DND-41 (cell line): Measurements from ENCODE around the gene GPR68.

Experiments
- CTCF ChIP-seq: IDR thresholded peaks from 2 replicates; pipeline ENCODE4 v1.5.1; 2012; ENCODE audit warnings: borderline replicate concordance, low read length, moderate library complexity, mild to moderate bottlenecking; ENCODE audit not compliant: poor library complexity, severe bottlenecking; ENCODE audit errors: extremely low read depth
- EZH2 ChIP-seq: IDR thresholded peaks from 3 replicates; pipeline ENCODE4 v1.6.1; 2012; ENCODE audit warnings: borderline replicate concordance, low read depth, mild to moderate bottlenecking, moderate library complexity, low read length, inconsistent platforms; ENCODE audit not compliant: severe bottlenecking

GRCh38 chr14:91267965-91268437 is 23.5 kb upstream of the GPR68 start:
- TF ChIP-seq CTCF (no peak), EZH2 (no peak)
